ENCODE data around the gene CLDN2.

- peak; percentile 62 for TF ChIP-seq CTCF (IDR thresholded peaks at IDR 0.05)
- no peak for TF ChIP-seq ZFX (IDR thresholded peaks at IDR 0.05; ENCODE audit: borderline replicate concordance)
These were observed 21.7 kb upstream of the CLDN2 start for GRCh38 chrX:106898462-106898861.

Data from 22Rv1 (cell line).